GM21423 (cell line): Measurements from ENCODE around the gene GNAS.
"Not testable (repeated sequence)": the region's sequence is repeated elsewhere in the genome, so short reads cannot be mapped to it uniquely, and the experiment has no call there.

Source experiments
- ATAC-seq: cut with Tn5 transposase; IDR thresholded peaks from one replicate; pipeline ENCODE4 v1.9.1; 2021; ENCODE audit warnings: mild to moderate bottlenecking, moderate library complexity; ENCODE audit not compliant: unreplicated experiment

GNAS gene

DNA sequence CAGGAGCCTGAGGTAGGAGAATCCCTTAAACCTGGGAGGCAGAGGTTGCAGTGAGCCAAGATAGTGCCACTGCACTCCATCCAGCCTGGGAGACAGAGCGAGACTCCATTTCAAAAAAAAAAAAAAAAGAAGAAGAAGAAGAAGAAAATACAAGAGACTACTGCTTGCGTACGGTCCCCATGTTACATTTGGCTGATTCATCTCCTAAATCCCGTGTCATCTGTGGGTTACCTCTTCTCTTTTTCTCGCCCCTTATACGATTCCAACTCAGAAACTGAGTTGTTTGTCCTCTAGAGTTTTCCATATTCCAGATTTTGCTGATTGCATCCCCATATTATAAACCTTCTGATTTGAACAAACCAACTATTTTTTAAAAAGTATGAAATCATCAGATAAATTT, 66.1 kb downstream of the GNAS start:
- no peak for ATAC-seq

GRCh38 chr20:58921564-58921963, 69.0 kb downstream of the GNAS start:
- no peak for ATAC-seq

DNA sequence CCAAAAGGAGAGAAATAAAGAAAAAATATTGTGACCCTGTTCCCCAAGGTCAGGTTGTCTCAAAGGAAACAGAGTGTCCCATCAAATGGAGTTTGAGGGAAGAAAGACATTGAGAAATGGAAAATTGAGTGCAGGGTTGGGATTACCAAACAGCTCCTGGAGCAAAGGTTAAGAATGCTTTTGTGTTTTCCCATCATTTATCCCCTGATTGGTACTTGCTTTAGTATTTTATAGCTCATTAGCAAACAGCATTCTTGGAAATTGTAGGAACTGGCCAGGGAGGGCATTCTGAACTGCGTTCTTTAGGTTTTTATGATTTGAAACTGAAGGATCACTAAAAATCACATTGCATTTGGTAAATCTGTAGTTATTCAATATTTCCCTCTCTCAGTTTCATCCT, 69.5 kb downstream of the GNAS start:
- ATAC-seq = no peak

DNA sequence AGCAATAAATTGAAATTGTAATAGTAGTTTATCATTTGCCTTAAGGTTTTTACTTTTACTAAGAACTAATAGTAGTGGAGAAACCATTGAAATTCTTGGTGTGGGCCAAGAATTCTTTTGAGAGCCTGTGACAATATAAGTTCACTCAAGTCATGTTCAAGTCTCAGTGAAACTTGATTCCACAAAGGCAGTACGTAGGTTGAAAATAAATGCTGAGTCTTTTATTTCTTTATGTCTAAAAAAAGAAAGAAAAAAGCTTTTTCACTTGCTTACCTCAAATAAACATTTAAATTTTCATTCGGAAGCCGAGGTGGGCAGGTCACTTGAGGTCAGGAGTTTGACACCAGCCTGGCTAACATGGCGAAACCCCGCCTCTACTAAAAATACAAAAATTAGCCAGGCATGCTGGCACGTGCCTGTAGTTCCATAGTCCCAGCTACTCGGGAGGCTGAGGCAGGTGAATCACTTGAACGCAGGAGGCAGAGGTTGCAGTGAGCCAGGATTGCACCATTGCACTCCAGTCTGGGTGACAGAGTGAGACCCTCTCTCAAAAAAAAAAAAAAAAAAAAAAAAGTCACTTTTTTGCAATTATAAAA, 70.7 kb downstream of the GNAS start:
- no peak for ATAC-seq

DNA sequence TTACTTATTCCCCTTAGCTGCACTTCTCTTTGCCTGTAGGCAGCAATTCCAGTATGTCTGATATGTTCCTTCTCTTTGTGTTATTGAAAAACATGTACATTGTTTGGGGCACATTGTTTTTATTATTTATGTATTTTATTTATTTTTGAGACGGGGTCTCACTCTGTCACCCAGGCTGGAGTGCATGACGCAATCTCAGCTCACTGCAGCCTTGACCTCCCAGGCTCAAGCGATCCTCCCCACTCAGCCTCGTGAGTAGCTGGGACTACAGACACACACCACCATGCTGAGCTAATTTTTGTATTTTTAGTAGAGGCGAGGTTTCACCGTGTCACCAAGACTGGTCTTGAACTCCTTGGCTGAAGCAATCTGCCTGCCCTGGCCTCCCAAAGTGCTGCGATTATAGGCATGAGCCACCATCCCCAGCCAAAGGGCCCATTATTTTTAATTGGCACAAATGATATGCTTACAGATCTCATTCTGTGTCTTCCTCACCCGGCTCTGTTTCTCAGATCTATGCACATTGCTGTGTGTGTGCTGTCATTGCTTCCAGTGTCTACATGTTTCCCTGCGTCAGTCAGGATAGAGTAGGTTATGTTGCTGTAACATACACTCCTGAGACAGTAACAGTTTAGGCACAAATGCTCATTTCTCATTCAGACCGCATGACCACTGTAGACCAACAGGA, 74.4 kb downstream of the GNAS start:
- no peak for ATAC-seq

DNA sequence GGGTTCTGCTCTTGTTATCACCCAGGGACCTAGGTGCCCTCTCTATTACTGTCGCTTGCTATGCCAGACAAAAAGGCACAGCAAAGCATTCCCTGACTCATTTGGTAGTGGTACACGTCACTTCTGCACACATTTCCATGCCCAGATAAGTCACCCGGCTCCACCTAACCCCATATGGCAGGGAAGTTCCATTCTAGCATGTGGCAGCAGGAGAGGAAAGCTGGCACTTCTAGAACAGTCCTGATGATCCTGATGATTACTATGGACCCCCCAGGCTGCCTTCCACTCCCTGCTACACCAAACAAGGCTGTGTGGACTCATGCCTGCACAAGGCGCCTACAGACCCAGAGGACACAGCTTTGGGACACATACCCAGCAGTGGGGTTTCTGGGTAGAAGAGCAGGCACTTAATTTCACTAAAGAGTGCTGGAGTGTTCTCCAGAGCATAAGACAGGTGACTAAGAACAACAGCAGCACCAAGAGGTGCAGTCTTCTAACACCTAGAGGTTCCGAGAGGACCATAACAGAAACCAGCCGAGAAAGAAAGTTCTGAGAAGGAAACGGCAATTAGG, 75.1 kb downstream of the GNAS start:
- ATAC-seq = no peak

DNA sequence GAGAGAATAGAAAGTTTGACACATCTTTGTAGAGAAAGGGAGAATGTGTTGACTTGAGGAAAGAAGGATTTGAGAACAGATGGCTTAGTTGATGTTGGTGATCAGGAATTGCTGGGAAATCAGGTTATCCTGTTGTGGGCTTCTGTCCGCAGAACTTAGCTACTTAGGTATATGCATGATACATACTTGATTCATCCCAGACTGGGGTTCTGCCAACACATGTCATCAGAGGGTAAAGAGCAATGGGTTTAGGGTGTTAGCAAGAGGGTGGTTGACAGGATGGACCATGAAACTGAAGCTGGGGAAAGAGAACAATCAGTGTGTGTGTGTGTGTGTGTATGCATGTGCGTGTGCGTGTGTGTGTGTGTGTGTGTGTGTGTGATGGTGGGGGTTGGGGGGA, 78.0 kb downstream of the GNAS start:
- no peak for ATAC-seq

DNA sequence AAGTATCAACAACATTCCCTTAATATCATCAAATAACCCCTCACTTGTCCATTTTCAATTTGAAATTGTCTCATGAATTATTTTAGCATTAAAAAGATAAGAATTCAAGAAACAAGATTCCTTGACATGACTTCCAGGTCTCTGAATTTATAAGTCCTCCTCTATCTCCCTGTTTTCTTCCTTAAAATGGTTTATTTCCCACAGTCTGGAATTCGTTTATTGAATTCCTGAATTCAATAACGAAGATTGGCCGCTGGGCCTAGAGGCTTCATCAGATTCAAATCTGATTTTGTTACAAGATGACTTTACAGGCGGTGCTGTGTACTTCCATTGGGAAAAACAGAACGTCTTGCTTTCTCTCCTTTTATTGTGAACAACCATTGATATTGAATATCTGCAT, 79.7 kb downstream of the GNAS start:
- no peak for ATAC-seq

DNA sequence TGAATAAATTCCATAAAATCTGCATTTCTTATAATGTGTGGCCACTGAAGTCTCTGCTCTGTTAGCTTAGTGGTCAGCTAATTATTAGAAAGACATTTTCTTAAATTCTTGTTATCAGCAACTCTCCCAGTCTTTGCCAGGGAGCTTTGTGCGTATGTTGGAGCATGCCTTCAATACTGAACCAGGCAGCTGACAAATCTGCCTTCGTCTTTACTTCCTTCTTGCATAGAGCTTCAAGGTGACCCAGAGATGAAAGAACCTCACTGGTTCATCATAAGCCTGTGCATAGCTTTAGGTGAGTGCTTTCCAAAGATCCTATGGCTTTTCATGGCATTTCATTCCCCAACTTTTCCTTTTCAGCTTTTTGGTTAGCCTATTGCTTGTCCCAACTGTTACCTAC, 85.6 kb downstream of the GNAS start:
- no peak for ATAC-seq

GRCh38 chr20:58938541-58938940, 86.0 kb downstream of the GNAS start:
- no peak for ATAC-seq

DNA sequence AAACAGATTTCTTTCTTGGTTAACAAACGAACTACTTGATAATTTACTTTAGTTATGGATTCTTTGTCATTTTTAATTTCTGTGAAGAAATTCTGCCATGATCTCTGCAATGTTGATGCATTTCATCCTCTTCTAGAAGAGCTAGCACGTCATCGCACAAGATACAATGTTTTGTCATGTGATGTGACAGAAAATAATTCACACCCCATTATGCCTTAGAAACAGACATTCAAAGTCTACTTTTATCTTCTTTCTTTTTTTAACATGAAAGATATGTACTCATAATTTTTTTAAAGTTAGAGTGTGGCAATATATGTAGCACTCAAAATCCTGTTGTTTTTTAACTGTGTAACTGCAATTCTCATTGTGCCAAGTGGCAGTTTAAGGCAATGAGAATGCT, 89.0 kb downstream of the GNAS start:
- ATAC-seq = no peak

DNA sequence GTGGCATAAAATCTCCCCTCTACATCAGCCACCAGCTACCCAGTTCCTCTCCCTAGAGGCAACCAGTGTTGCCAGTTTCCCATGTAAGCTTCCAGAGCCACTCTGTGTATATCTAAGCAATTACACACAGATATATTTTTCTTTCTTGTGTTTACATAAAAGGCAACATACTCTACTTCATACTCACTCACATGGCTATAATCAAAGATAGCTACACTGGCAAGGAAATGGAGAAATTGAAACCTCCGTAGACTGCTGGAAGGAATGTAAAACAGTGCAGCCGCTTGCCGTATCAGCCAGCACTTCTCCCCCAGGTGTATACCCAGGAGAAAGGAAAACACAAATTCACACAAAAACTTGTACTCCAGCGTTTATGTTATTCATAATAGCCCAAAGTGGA, 90.0 kb downstream of the GNAS start:
- ATAC-seq = no peak

- ATAC-seq = no peak
Measured at GRCh38 chr20:58944610-58945009, 92.1 kb downstream of the GNAS start.

DNA sequence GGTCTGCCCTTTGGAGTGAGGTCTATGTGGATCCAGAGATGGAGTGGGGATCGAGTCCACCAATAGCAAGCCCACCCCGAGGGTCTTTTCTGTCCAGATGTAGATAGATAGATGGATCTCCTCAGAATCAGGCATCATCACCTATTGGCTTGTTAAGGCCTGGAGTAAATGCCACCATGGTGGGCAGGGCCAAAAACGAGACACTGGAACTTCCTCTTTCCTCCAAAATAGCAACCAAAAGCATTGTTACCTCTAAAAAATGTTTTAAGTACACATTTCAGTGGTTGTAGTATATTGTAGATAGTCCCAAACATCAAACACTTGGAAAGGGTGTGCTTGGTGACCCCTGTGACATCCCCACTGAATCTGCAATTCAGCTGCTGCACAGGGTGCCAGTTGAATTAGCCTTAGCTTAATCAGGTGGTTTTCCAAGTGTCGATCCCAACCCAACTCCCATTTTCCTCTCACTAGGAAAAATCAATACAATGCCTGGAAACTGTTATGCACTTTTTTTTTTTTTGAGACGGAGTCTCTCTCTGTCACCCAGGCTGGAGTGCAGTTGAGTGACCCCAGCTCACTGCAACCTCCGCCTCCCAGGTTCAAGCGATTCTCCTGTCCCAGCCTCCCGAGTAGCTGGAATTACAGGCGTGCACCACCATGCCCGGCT, 93.6 kb downstream of the GNAS start:
- ATAC-seq = no peak

DNA sequence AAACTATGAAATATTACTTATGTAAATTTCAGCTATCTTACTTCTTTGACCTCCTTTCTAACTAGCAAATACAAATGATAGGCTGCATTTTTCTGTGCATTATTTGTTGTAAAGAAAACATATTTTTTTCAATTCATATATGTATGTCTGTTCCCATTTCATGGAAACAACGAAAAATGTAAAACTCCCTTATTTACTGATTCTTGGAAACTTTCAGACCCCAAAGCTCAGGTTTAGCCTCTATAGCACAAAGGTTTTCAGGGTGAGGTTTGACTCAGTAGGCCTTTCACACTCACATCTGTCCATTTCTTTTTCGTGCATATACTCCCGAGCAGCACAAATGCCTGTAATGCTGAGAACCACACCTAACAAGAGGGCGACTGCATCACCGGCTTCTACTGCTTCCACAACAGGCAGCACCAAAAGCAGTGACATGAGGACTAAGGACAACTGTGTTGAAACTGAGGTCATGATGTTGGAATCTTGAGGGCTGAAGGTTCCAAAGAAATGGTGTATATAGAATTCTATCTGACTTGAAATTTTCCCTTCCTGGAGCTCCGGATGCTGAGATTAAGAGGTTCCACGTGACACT, 95.4 kb downstream of the GNAS start:
- ATAC-seq = not testable (repeated sequence)

GRCh38 chr20:58950603-58951002, 98.1 kb downstream of the GNAS start:
- no peak for ATAC-seq

DNA sequence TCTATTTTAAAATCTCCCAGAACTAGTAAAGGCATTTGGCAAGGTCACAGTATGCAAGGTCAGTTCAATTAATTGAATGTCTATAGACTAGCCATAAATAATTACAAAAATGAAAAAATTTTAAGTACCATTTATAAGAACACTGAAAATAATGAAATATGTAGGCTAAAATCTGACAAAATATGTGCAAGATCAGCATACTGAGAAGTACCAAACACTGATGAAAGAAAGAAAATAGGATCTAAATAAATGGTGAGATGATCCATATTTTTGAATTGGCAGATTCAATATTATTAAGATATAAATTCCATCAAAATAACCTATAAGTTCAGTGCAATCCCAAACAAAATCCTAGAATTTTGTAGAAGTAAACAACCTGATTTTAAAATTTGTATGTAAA, 100.5 kb downstream of the GNAS start:
- ATAC-seq = no peak

DNA sequence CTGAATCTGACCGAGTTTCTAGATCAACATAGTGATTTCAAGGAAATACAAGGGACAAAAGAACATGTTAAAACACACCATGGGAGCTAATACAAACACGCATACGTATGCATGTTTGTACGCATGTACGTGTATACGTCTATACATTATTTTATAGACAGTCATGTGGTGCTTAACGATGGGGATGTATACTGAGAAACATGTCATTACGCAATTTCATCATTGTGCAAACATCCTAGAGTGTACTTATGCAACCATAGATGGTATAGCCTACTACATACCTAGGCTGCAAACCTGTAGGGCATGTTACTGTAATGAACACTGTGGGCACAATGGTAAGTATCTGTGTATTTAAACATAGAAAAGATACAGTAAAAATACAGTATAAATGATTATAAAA, 103.6 kb downstream of the GNAS start:
- no peak for ATAC-seq

GRCh38 chr20:58959652-58960051, 107.1 kb downstream of the GNAS start:
- ATAC-seq = no peak
